K562 (cell line): ENCODE data around the gene PCP4L1.

Source experiments
- JUND ChIP-seq, 2 experiments: IDR thresholded peaks; 2 replicates in 1 of 2; 3 replicates in 1 of 2; pipeline ENCODE4 v1.6.1; 2011; ENCODE audit warnings: borderline replicate concordance in 2 of 2, low read depth in 2 of 2, low read length in 2 of 2, improper control_type of control experiment in 1 of 2, missing biosample characterization in 1 of 2, missing genetic modification characterization in 1 of 2, missing genetic modification reagents in 1 of 2
- ZKSCAN3 ChIP-seq: fragments of 250-450 bp; sonication (Bioruptor Pico); IDR thresholded peaks from 2 replicates; pipeline ENCODE4 v1.4.0; 2020
- TF ChIP-seq, protein P1 (sequence below): sonication (generic); formaldehyde crosslinking; IDR thresholded peaks from 2 replicates; pipeline ENCODE4 v1.9.0; 2022; ENCODE audit warnings: mild to moderate bottlenecking, missing genetic modification reagents

GRCh38 chr1:161226320-161226711, 32.2 kb upstream of the PCP4L1 start:
- TF ChIP-seq JUND (IDR thresholded peaks at IDR 0.05; ENCODE audit: borderline replicate concordance, low read depth, low read length) (no peak), JUND (tag; IDR thresholded peaks at IDR 0.05; ENCODE audit: borderline replicate concordance, low read depth, low read length) (no peak), ZKSCAN3 (CRISPR knock-in tag) (no peak)
- TF ChIP-seq, protein P1, sequence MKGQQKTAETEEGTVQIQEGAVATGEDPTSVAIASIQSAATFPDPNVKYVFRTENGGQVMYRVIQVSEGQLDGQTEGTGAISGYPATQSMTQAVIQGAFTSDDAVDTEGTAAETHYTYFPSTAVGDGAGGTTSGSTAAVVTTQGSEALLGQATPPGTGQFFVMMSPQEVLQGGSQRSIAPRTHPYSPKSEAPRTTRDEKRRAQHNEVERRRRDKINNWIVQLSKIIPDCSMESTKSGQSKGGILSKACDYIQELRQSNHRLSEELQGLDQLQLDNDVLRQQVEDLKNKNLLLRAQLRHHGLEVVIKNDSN: no peak
